HG03175 (cell line): ENCODE results near the gene GPER1.
"Not testable (repeated sequence)": the region's sequence is repeated elsewhere in the genome, so short reads cannot be mapped to it uniquely, and the experiment has no call there.

Experiments used
- ATAC-seq: cut with Tn5 transposase; IDR thresholded peaks from one replicate; pipeline ENCODE4 v1.9.1; 2021; ENCODE audit warnings: mild to moderate bottlenecking, moderate library complexity; ENCODE audit not compliant: unreplicated experiment

The GPER1 gene

GRCh38 chr7:1087952-1088920, at the start of gene GPER1:
Gene GPER1 (plus strand): TSS chr7:1088113. CDS start chr7:1091729, 3,616 bp downstream.
- ATAC-seq = no peak

- ATAC-seq = not testable (repeated sequence)
These were observed 47.7 kb upstream of the GPER1 start for GRCh38 chr7:1040233-1040632.

- no peak for ATAC-seq
These were observed 47.1 kb upstream of the GPER1 start for GRCh38 chr7:1040790-1041189.

GRCh38 chr7:1041551-1042491, 46.1 kb upstream of the GPER1 start:
- no peak for ATAC-seq

DNA sequence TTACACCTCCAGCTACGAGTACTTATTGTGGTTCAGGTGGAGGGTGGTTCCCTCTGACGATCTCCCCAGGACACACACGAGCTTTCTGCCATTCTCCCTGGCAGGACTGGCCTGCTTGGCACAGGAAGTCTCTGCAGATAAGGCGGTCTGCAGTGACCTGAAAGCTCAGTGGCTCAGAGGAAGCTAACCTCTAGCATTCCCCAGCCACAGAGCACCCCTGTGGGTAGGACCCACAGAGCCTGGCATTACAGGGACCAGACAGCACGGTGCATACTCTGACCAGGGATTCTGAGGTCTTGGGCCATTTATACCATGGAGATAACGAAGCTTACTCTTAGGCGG, 45.5 kb upstream of the GPER1 start:
- ATAC-seq = no peak

DNA sequence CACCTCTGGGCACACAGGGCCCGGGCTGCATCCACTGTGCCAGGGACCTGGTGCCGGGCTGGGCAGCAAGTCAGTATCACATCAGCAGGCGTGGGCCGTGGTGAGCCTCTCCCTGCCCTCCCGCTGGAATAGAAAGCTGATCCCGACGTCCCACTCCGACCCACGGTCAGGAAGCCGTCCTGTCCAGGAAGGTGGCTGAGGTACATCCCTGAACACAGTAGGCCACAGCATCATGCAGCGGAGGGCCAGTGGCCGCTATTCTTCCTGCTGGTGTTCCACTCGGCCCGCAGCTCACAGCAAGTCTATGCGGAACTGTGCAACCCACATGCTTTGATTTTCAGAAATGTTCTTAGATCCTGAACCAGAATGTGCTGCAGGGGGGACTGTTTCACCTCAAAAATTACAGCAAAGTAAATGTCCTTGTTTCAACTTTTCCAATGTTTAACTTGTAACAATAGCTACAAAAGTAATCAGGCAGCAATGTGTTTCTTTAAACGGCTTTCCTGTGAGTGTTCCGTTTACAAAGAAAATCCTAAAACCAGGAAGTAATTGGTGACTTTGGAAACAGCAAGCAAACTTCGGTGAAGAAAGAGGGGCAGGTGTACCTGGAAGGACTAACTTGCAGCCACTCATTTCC, 44.2 kb upstream of the GPER1 start:
- ATAC-seq = no peak

- ATAC-seq = peak; percentile 92
These were observed 43.5 kb upstream of the GPER1 start, which contains the start of gene GPR146 for GRCh38 chr7:1044189-1045068. Gene GPR146 (plus strand): TSS chr7:1044546. CDS start chr7:1057516, 12,970 bp downstream.

- ATAC-seq = no peak
These were observed 42.5 kb upstream of the GPER1 start for GRCh38 chr7:1045069-1046063.

DNA sequence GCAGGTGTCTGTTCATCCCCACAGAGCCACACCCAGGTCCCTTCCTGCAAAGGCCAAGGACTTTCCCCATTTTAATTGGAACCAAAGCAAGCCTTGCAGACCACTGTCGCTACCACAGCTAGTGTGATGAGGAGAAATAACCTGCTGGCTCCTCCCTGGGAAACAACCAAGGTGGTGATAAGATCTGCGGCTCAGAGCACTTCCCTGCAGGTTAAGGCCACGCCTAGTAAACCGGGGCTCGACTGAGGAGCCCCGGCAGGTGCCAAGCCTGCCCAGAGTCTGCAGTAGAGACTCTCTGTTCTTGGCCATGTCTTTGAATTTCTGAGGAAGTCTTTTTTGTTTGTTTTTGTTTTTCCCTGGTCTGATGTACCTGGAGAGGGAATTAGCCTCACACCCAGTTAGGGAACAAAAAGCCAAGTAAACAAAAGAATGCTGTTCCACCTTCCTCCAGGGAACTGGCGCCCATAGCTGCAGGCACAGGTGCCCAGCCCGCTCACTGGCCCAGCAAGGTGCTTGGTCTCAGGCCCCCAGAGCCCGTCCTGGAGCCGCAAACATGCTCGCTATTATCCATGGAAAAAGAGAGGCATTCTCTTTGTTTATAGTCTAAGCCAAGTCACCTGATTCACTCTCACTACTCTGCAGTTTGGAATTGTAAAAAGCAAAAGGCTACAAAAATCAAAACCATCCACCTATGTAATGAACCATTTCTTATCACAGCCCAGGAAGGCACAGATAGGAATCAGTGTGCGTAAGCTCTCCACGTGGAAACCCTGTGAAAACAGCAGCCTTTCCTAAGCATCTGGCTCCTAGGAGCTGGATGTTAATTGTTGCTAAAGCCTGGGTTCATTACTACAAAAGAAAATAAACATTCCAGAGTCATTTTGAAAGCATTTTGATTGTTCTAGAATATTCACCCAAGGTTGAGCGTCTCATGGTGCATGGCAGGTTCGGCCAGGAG, 40.9 kb upstream of the GPER1 start:
- no peak for ATAC-seq

GRCh38 chr7:1049006-1049741, 38.7 kb upstream of the GPER1 start:
- no peak for ATAC-seq

- no peak for ATAC-seq
These were observed 38.1 kb upstream of the GPER1 start for GRCh38 chr7:1049801-1050200.

- no peak for ATAC-seq
These were observed 37.5 kb upstream of the GPER1 start for GRCh38 chr7:1050254-1050906.

GRCh38 chr7:1050956-1051690, 36.8 kb upstream of the GPER1 start:
- no peak for ATAC-seq

DNA sequence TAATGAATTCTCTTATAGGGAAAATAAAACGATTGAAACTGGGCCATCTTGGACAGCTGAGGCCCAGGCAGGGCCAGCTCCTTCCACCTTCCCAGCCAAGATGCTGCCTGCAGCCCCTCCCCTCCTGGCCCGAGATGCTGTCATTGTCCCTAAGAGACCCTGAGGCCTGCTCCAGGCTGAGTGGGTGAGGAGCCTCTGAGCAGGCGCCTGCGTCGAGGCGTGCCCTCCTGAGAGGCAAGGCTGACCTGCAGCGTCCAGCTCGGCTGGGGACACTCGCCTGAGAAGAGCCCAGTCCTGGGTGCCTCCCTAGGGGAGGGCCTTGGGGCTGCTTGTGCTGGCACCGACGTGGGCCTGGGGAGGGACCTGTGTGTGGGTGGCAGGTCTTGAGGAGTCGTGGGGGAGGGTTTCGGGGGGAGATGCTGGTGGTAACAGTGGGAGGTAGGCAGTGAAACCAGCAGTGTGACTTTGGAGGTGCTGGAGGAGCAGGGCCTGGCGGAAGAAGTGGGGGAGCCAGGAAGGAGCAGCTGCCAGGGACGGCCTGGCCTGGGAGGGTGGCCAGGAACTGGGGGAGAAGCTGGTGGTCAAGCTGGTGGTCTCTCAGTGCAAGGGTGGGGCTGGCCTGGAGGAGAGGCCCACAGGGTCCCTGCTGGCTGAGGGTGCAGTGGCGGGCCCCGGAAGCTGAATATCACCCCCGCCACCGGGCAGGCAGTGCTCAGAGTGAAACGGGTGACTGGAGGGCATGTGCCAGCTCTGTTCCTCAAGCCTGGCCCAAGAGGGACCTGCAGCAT, 35.7 kb upstream of the GPER1 start:
- ATAC-seq = no peak

GRCh38 chr7:1053002-1053411, 34.9 kb upstream of the GPER1 start:
- no peak for ATAC-seq
